Keratinocyte (primary cell): ENCODE results near the gene MZT2A.
"Not testable (repeated sequence)": the region's sequence is repeated elsewhere in the genome, so short reads cannot be mapped to it uniquely, and the experiment has no call there.

ENCODE experiments used
- EZH2 ChIP-seq: IDR thresholded peaks from one replicate; pipeline ENCODE4 v1.6.1; 2012; ENCODE audit warnings: inconsistent platforms, mild to moderate bottlenecking, low read length, moderate library complexity
- TF ChIP-seq, protein P1 (sequence below), 3 experiments: IDR thresholded peaks in 1 of 3; conservative IDR thresholded peaks in 1 of 3; optimal IDR thresholded peaks in 1 of 3; 2 replicates in 2 of 3; 3 replicates in 1 of 3; pipeline versions ENCODE3 to v1.5.1; 2011; ENCODE audit warnings: low read length in 3 of 3, mild to moderate bottlenecking in 3 of 3, moderate library complexity in 2 of 3, control low read depth in 1 of 3, inconsistent platforms in 1 of 3; ENCODE audit not compliant: insufficient read depth in 2 of 3; ENCODE audit errors: extremely low read depth in 1 of 3

DNA sequence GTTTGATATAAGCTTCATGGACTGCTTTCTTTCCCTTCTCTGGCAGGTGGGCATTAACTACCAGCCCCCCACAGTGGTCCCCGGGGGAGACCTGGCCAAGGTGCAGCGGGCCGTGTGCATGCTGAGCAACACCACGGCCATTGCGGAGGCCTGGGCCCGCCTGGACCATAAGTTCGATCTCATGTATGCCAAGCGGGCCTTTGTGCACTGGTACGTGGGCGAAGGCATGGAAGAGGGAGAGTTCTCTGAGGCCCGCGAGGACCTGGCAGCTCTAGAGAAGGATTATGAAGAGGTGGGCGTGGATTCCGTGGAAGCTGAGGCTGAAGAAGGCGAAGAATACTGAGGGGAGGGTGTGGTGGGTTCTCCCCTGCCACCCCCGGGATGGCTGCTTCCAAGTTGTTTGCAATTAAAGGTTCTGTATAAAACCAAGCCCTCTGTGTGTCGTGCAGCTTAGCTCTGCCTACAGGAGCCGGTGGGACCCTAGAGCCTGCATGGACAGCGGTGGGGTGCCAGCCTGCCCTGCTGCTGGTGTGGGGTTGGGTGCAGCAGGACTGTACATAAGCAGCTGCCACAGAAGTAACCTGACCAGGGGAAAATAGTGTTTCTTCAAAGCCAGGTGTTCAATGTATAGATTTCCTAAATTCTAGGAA lies 9.6 kb downstream of the MZT2A start:
- TF ChIP-seq, protein P1, sequence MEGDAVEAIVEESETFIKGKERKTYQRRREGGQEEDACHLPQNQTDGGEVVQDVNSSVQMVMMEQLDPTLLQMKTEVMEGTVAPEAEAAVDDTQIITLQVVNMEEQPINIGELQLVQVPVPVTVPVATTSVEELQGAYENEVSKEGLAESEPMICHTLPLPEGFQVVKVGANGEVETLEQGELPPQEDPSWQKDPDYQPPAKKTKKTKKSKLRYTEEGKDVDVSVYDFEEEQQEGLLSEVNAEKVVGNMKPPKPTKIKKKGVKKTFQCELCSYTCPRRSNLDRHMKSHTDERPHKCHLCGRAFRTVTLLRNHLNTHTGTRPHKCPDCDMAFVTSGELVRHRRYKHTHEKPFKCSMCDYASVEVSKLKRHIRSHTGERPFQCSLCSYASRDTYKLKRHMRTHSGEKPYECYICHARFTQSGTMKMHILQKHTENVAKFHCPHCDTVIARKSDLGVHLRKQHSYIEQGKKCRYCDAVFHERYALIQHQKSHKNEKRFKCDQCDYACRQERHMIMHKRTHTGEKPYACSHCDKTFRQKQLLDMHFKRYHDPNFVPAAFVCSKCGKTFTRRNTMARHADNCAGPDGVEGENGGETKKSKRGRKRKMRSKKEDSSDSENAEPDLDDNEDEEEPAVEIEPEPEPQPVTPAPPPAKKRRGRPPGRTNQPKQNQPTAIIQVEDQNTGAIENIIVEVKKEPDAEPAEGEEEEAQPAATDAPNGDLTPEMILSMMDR (optimal IDR thresholded peaks at IDR 0.05 in 1 of 3, IDR thresholded peaks at IDR 0.05 in 1 of 3, conservative IDR thresholded peaks at IDR 0.05 in 1 of 3; ENCODE audit: extremely low read depth in 1 of 3, insufficient read depth in 2 of 3, low read length in 3 of 3): not testable (repeated sequence)
- TF ChIP-seq EZH2: not testable (repeated sequence)
